Measurements from ENCODE around the gene PTP4A2.

Gene PTP4A2

GRCh38 chr1:31871703-31872102 lies 66.5 kb downstream of the PTP4A2 start:
- Histone ChIP-seq H3K4me3 (no peak overlapping the region), H3K36me3 (ENCODE audit: insufficient read depth, low read length) (no peaks in the 10 kb centered on the region), H3K9me3 (ENCODE audit: low read depth, low read length) (no peaks in the 10 kb centered on the region), H3K9ac (ENCODE audit: insufficient read length) (no peak overlapping the region), H3K27ac (no peak overlapping the region)
- TF ChIP-seq EZH2 (IDR thresholded peaks at IDR 0.05) (no peak), POLR2AphosphoS5 (IDR thresholded peaks at IDR 0.05; ENCODE audit: borderline replicate concordance, low read depth, low read length) (no peak), FOXP2 (optimal IDR thresholded peaks at IDR 0.05; ENCODE audit: control extremely low read depth, extremely low read length, insufficient read depth) (no peak)
- DNase-seq (ENCODE audit: low read depth, low spot score): no peak

GRCh38 chr1:31870086-31870736 lies 68.0 kb downstream of the PTP4A2 start:
- no peak overlapping the region for H3K9ac ChIP-seq (ENCODE audit: insufficient read length)
- no peak overlapping the region for H3K4me3 ChIP-seq
- no peaks in the 10 kb centered on the region for H3K36me3 ChIP-seq (ENCODE audit: insufficient read depth, low read length)
- H3K27ac ChIP-seq: no peak overlapping the region
- TF ChIP-seq EZH2 (IDR thresholded peaks at IDR 0.05): no peak
- no peak for TF ChIP-seq POLR2AphosphoS5 (IDR thresholded peaks at IDR 0.05; ENCODE audit: borderline replicate concordance, low read depth, low read length)
- TF ChIP-seq FOXP2 (optimal IDR thresholded peaks at IDR 0.05; ENCODE audit: control extremely low read depth, extremely low read length, insufficient read depth): no peak
- DNase-seq (ENCODE audit: low read depth, low spot score): no peak
- H3K9me3 ChIP-seq (ENCODE audit: low read depth, low read length): no peaks in the 10 kb centered on the region

GRCh38 chr1:31869449-31869848 lies 68.7 kb downstream of the PTP4A2 start:
- TF ChIP-seq EZH2 (IDR thresholded peaks at IDR 0.05): no peak
- no peak for TF ChIP-seq POLR2AphosphoS5 (IDR thresholded peaks at IDR 0.05; ENCODE audit: borderline replicate concordance, low read depth, low read length)
- no peak for TF ChIP-seq FOXP2 (optimal IDR thresholded peaks at IDR 0.05; ENCODE audit: control extremely low read depth, extremely low read length, insufficient read depth)
- H3K9me3 ChIP-seq (ENCODE audit: low read depth, low read length): no peaks in the 10 kb centered on the region
- no peak overlapping the region for H3K27ac ChIP-seq
- no peak overlapping the region for H3K9ac ChIP-seq (ENCODE audit: insufficient read length)
- no peak for DNase-seq (ENCODE audit: low read depth, low spot score)
- H3K4me3 ChIP-seq: no peak overlapping the region
- H3K36me3 ChIP-seq (ENCODE audit: insufficient read depth, low read length): no peaks in the 10 kb centered on the region

GRCh38 chr1:31868862-31869261 lies 69.3 kb downstream of the PTP4A2 start:
- H3K9ac ChIP-seq (ENCODE audit: insufficient read length): no peak overlapping the region

GRCh38 chr1:31867546-31867945 lies 70.6 kb downstream of the PTP4A2 start:
- TF ChIP-seq POLR2AphosphoS5 (IDR thresholded peaks at IDR 0.05; ENCODE audit: borderline replicate concordance, low read depth, low read length) (no peak), FOXP2 (optimal IDR thresholded peaks at IDR 0.05; ENCODE audit: control extremely low read depth, extremely low read length, insufficient read depth) (no peak), EZH2 (IDR thresholded peaks at IDR 0.05) (no peak)
- DNase-seq (ENCODE audit: low read depth, low spot score): no peak
- no peak overlapping the region for H3K4me3 ChIP-seq
- H3K9ac ChIP-seq (ENCODE audit: insufficient read length): no peak overlapping the region
- H3K9me3 ChIP-seq (ENCODE audit: low read depth, low read length): no peaks in the 10 kb centered on the region
- H3K27ac ChIP-seq: no peak overlapping the region
- no peaks in the 10 kb centered on the region for H3K36me3 ChIP-seq (ENCODE audit: insufficient read depth, low read length)

More at GRCh38 chr1:31868862-31869261, 69.3 kb downstream of the PTP4A2 start:
- Histone ChIP-seq H3K27ac (no peak overlapping the region), H3K36me3 (ENCODE audit: insufficient read depth, low read length) (no peaks in the 10 kb centered on the region), H3K4me3 (no peak overlapping the region), H3K9me3 (ENCODE audit: low read depth, low read length) (no peaks in the 10 kb centered on the region)
- no peak for DNase-seq (ENCODE audit: low read depth, low spot score)
- TF ChIP-seq POLR2AphosphoS5 (IDR thresholded peaks at IDR 0.05; ENCODE audit: borderline replicate concordance, low read depth, low read length): no peak
- no peak for TF ChIP-seq EZH2 (IDR thresholded peaks at IDR 0.05)
- no peak for TF ChIP-seq FOXP2 (optimal IDR thresholded peaks at IDR 0.05; ENCODE audit: control extremely low read depth, extremely low read length, insufficient read depth)

GRCh38 chr1:31866450-31867032 lies 71.6 kb downstream of the PTP4A2 start:
- Histone ChIP-seq H3K36me3 (ENCODE audit: insufficient read depth, low read length) (no peaks in the 10 kb centered on the region), H3K9me3 (ENCODE audit: low read depth, low read length) (no peaks in the 10 kb centered on the region), H3K4me3 (no peak overlapping the region), H3K9ac (ENCODE audit: insufficient read length) (no peak overlapping the region), H3K27ac (no peak overlapping the region)
- DNase-seq (ENCODE audit: low read depth, low spot score): no peak
- TF ChIP-seq POLR2AphosphoS5 (IDR thresholded peaks at IDR 0.05; ENCODE audit: borderline replicate concordance, low read depth, low read length) (no peak), EZH2 (IDR thresholded peaks at IDR 0.05) (no peak), FOXP2 (optimal IDR thresholded peaks at IDR 0.05; ENCODE audit: control extremely low read depth, extremely low read length, insufficient read depth) (no peak)

- Histone ChIP-seq H3K4me3 (no peak overlapping the region), H3K36me3 (ENCODE audit: insufficient read depth, low read length) (no peaks in the 10 kb centered on the region), H3K27ac (no peak overlapping the region), H3K9ac (ENCODE audit: insufficient read length) (no peak overlapping the region), H3K9me3 (ENCODE audit: low read depth, low read length) (no peaks in the 10 kb centered on the region)
- no peak for DNase-seq (ENCODE audit: low read depth, low spot score)
- no peak for TF ChIP-seq EZH2 (IDR thresholded peaks at IDR 0.05)
- TF ChIP-seq FOXP2 (optimal IDR thresholded peaks at IDR 0.05; ENCODE audit: control extremely low read depth, extremely low read length, insufficient read depth): no peak
- TF ChIP-seq POLR2AphosphoS5 (IDR thresholded peaks at IDR 0.05; ENCODE audit: borderline replicate concordance, low read depth, low read length): no peak
These were observed 72.3 kb downstream of the PTP4A2 start for GRCh38 chr1:31865728-31866449.

GRCh38 chr1:31862071-31862470 lies 76.1 kb downstream of the PTP4A2 start:
- no peak for TF ChIP-seq FOXP2 (optimal IDR thresholded peaks at IDR 0.05; ENCODE audit: control extremely low read depth, extremely low read length, insufficient read depth)

More at GRCh38 chr1:31862071-31862470, 76.1 kb downstream of the PTP4A2 start:
- H3K36me3 ChIP-seq (ENCODE audit: insufficient read depth, low read length): no peaks in the 10 kb centered on the region
- H3K4me3 ChIP-seq: no peak overlapping the region
- no peak overlapping the region for H3K27ac ChIP-seq
- no peak overlapping the region for H3K9ac ChIP-seq (ENCODE audit: insufficient read length)
- DNase-seq (ENCODE audit: low read depth, low spot score): no peak
- no peaks in the 10 kb centered on the region for H3K9me3 ChIP-seq (ENCODE audit: low read depth, low read length)
